IPS-NIHi7 (cell line): ENCODE measurements around the gene DSCAM.
"Not testable (repeated sequence)": the region's sequence is repeated elsewhere in the genome, so short reads cannot be mapped to it uniquely, and the experiment has no call there.

Source experiments
- DNase-seq: peaks from one replicate; pipeline ENCODE4 v3.0.0; 2012; ENCODE audit warnings: mixed read lengths; ENCODE audit errors: extremely low spot score

The DSCAM gene

GRCh38 chr21:40381111-40381510, 465.8 kb downstream of the DSCAM start:
- DNase-seq = no peak

- no peak for DNase-seq
These were observed 466.8 kb downstream of the DSCAM start for GRCh38 chr21:40379881-40380810.

GRCh38 chr21:40377135-40377534, 469.8 kb downstream of the DSCAM start:
- no peak for DNase-seq

GRCh38 chr21:40373761-40374160, 473.2 kb downstream of the DSCAM start:
- no peak for DNase-seq

GRCh38 chr21:40372506-40372905, 474.5 kb downstream of the DSCAM start:
- no peak for DNase-seq

GRCh38 chr21:40371329-40371728, 475.6 kb downstream of the DSCAM start:
- no peak for DNase-seq

GRCh38 chr21:40356644-40357043, 490.3 kb downstream of the DSCAM start:
- DNase-seq = no peak

GRCh38 chr21:40355076-40355475, 491.9 kb downstream of the DSCAM start:
- no peak for DNase-seq

GRCh38 chr21:40351006-40351405, 496.0 kb downstream of the DSCAM start:
- DNase-seq = no peak

GRCh38 chr21:40349591-40349990, 497.4 kb downstream of the DSCAM start:
- no peak for DNase-seq

- DNase-seq = no peak
These were observed 501.1 kb downstream of the DSCAM start for GRCh38 chr21:40345711-40346321.

- no peak for DNase-seq
These were observed 506.6 kb downstream of the DSCAM start for GRCh38 chr21:40340357-40340756.

GRCh38 chr21:40339050-40339449, 507.9 kb downstream of the DSCAM start:
- no peak for DNase-seq

- DNase-seq = no peak
These were observed 509.0 kb downstream of the DSCAM start for GRCh38 chr21:40337981-40338380.

GRCh38 chr21:40335704-40336103, 511.3 kb downstream of the DSCAM start:
- DNase-seq = peak; percentile 13

- no peak for DNase-seq
These were observed 512.8 kb downstream of the DSCAM start for GRCh38 chr21:40334159-40334558.

- DNase-seq = no peak
These were observed 513.2 kb downstream of the DSCAM start for GRCh38 chr21:40333731-40334130.

- no peak for DNase-seq
These were observed 515.2 kb downstream of the DSCAM start for GRCh38 chr21:40331804-40332203.

GRCh38 chr21:40331172-40331571, 515.8 kb downstream of the DSCAM start:
- no peak for DNase-seq

- no peak for DNase-seq
These were observed 522.6 kb downstream of the DSCAM start for GRCh38 chr21:40324389-40324788.

GRCh38 chr21:40320718-40321117, 526.2 kb downstream of the DSCAM start:
- not testable (repeated sequence) for DNase-seq

- no peak for DNase-seq
These were observed 528.6 kb downstream of the DSCAM start for GRCh38 chr21:40318371-40318770.

- no peak for DNase-seq
These were observed 530.9 kb downstream of the DSCAM start for GRCh38 chr21:40316104-40316503.
